ENCODE data around the gene VAV1. TPM values are rescaled to one million over a fixed set of nuclear protein-coding genes. Genes with fewer than 3 reads are reported as not detected.

VAV1 gene
- total and polyA plus RNA-seq, 10 of the 15 experiments (the other 5 are each of a cell fraction or from before 2014, with no cell fraction given): 1.6 to 76.8 (median 40.7) TPM

GRCh38 chr19:6738787-6739389, 33.6 kb upstream of the VAV1 start:
- peak overlapping the region; percentile 100 for H3K4me2 ChIP-seq (ENCODE audit: control insufficient read depth, insufficient read depth)
- no peaks in the 10 kb centered on the region for H3K9me3 ChIP-seq (replicated peaks; ENCODE audit: control insufficient read depth, insufficient read depth, low read length)
- WGBS (ENCODE audit: insufficient coverage, insufficient replicate concordance, low lambda C conversion rate, missing lambda C conversion rate): 15% methylated on average over 24 of the region's 24 CpGs
- H3K27ac ChIP-seq (ENCODE audit: control insufficient read depth, insufficient read depth): peak overlapping the region; percentile 71
- ChIA-PET CTCF (interaction anchor here (0.6 to 5.5 kb wide), 25 partner anchors 10 to 613 kb away, joined by 3 to 104 read pairs (median 7); partner anchors contain the start of genes C3, SH2D3A, TNFSF14 and VAV1), POLR2A (interaction anchor here (1.1 to 4.0 kb wide), 7 partner anchors 10 to 222 kb away, joined by 4 to 25 read pairs (median 13); partner anchors contain the start of genes SH2D3A, TNFSF14 and VAV1), SMC1A (ENCODE audit: uncharacterized antibody, unreplicated experiment) (interaction anchor here (1.1 to 4.0 kb wide), 14 partner anchors 10 to 221 kb away, joined by 3 to 55 read pairs (median 8); partner anchors contain the start of genes TNFSF14 and VAV1), RAD21 (ENCODE audit: unreplicated experiment) (interaction anchor here (1.1 to 5.1 kb wide), 16 partner anchors 11 to 360 kb away, joined by 3 to 76 read pairs (median 8); partner anchors contain the start of gene VAV1)
- no peak for DNase-seq (ENCODE audit: low read depth, low spot score)
- intact Hi-C loops (cut with micrococcal nuclease; ENCODE audit: unreplicated experiment) (loop anchor here (1.0 to 2.0 kb wide), 3 partner anchors 28 to 222 kb away; partner anchors contain the start of gene SH2D3A), in situ Hi-C loops (cut with MboI) (loop anchor here (5.0 kb wide), 2 partner anchors 123 to 222 kb away; no protein-coding TSS in a partner anchor)
- no peaks in the 10 kb centered on the region for H3K27me3 ChIP-seq (replicated peaks in 1 of 2; ENCODE audit: control insufficient read depth in 2 of 2, insufficient read depth in 2 of 2, low read length in 1 of 2)
- no peaks in the 10 kb centered on the region for H4K20me1 ChIP-seq (ENCODE audit: control insufficient read depth, insufficient read depth)
- FAIRE-seq: no peak
- H2AFZ ChIP-seq (ENCODE audit: control insufficient read depth, low read depth, low read length): peak overlapping the region; percentile 90
- H3K4me1 ChIP-seq (ENCODE audit: control insufficient read depth, insufficient read depth, low read length): peaks cover 30% of the 10 kb centered on the region
- H3K36me3 ChIP-seq (ENCODE audit: control insufficient read depth in 2 of 2, insufficient read depth in 2 of 2, low read length in 1 of 2): peaks cover 4% of the 10 kb centered on the region in 2 experiments; a peak in 3 of 4 replicates
- H3K9ac ChIP-seq (ENCODE audit: control insufficient read depth, insufficient read depth, low read length): peak overlapping the region; percentile 85
- peak overlapping the region; percentile 65 for H3K4me3 ChIP-seq
- no peak for ATAC-seq
- BruUV-seq (replicated peaks): no TSS peak
- peaks cover 44% of the 10 kb centered on the region for H3K79me2 ChIP-seq (ENCODE audit: control insufficient read depth, insufficient read depth, low read length)
- TF ChIP-seq HCFC1 (IDR thresholded peaks at IDR 0.05; ENCODE audit: low read length) (no peak), NR2C1 (IDR thresholded peaks at IDR 0.05) (no peak), IKZF2 (IDR thresholded peaks at IDR 0.05) (0 out of 4 replicates have a peak, but pooled peaks of 1 of the 2 experiments have one; percentile 52), ATF7 (IDR thresholded peaks at IDR 0.05; ENCODE audit: low read depth) (0 out of 2 replicates have a peak, but pooled peaks have one; percentile 13), IRF4 (IDR thresholded peaks at IDR 0.05; ENCODE audit: low read depth, low read length) (no peak)
- TF ChIP-seq, protein P1, sequence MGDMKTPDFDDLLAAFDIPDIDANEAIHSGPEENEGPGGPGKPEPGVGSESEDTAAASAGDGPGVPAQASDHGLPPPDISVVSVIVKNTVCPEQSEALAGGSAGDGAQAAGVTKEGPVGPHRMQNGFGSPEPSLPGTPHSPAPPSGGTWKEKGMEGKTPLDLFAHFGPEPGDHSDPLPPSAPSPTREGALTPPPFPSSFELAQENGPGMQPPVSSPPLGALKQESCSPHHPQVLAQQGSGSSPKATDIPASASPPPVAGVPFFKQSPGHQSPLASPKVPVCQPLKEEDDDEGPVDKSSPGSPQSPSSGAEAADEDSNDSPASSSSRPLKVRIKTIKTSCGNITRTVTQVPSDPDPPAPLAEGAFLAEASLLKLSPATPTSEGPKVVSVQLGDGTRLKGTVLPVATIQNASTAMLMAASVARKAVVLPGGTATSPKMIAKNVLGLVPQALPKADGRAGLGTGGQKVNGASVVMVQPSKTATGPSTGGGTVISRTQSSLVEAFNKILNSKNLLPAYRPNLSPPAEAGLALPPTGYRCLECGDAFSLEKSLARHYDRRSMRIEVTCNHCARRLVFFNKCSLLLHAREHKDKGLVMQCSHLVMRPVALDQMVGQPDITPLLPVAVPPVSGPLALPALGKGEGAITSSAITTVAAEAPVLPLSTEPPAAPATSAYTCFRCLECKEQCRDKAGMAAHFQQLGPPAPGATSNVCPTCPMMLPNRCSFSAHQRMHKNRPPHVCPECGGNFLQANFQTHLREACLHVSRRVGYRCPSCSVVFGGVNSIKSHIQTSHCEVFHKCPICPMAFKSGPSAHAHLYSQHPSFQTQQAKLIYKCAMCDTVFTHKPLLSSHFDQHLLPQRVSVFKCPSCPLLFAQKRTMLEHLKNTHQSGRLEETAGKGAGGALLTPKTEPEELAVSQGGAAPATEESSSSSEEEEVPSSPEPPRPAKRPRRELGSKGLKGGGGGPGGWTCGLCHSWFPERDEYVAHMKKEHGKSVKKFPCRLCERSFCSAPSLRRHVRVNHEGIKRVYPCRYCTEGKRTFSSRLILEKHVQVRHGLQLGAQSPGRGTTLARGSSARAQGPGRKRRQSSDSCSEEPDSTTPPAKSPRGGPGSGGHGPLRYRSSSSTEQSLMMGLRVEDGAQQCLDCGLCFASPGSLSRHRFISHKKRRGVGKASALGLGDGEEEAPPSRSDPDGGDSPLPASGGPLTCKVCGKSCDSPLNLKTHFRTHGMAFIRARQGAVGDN (IDR thresholded peaks at IDR 0.05): no peak
- TF ChIP-seq, protein P2, sequence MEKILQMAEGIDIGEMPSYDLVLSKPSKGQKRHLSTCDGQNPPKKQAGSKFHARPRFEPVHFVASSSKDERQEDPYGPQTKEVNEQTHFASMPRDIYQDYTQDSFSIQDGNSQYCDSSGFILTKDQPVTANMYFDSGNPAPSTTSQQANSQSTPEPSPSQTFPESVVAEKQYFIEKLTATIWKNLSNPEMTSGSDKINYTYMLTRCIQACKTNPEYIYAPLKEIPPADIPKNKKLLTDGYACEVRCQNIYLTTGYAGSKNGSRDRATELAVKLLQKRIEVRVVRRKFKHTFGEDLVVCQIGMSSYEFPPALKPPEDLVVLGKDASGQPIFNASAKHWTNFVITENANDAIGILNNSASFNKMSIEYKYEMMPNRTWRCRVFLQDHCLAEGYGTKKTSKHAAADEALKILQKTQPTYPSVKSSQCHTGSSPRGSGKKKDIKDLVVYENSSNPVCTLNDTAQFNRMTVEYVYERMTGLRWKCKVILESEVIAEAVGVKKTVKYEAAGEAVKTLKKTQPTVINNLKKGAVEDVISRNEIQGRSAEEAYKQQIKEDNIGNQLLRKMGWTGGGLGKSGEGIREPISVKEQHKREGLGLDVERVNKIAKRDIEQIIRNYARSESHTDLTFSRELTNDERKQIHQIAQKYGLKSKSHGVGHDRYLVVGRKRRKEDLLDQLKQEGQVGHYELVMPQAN (conservative IDR thresholded peaks at IDR 0.05): no peak
- TF ChIP-seq, protein P3, sequence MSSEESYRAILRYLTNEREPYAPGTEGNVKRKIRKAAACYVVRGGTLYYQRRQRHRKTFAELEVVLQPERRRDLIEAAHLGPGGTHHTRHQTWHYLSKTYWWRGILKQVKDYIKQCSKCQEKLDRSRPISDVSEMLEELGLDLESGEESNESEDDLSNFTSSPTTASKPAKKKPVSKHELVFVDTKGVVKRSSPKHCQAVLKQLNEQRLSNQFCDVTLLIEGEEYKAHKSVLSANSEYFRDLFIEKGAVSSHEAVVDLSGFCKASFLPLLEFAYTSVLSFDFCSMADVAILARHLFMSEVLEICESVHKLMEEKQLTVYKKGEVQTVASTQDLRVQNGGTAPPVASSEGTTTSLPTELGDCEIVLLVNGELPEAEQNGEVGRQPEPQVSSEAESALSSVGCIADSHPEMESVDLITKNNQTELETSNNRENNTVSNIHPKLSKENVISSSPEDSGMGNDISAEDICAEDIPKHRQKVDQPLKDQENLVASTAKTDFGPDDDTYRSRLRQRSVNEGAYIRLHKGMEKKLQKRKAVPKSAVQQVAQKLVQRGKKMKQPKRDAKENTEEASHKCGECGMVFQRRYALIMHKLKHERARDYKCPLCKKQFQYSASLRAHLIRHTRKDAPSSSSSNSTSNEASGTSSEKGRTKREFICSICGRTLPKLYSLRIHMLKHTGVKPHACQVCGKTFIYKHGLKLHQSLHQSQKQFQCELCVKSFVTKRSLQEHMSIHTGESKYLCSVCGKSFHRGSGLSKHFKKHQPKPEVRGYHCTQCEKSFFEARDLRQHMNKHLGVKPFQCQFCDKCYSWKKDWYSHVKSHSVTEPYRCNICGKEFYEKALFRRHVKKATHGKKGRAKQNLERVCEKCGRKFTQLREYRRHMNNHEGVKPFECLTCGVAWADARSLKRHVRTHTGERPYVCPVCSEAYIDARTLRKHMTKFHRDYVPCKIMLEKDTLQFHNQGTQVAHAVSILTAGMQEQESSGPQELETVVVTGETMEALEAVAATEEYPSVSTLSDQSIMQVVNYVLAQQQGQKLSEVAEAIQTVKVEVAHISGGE (CRISPR knock-in tag; IDR thresholded peaks at IDR 0.05): no peak
- TF ChIP-seq, protein P4, sequence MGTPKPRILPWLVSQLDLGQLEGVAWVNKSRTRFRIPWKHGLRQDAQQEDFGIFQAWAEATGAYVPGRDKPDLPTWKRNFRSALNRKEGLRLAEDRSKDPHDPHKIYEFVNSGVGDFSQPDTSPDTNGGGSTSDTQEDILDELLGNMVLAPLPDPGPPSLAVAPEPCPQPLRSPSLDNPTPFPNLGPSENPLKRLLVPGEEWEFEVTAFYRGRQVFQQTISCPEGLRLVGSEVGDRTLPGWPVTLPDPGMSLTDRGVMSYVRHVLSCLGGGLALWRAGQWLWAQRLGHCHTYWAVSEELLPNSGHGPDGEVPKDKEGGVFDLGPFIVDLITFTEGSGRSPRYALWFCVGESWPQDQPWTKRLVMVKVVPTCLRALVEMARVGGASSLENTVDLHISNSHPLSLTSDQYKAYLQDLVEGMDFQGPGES (IDR thresholded peaks at IDR 0.05): no peak

Data from GM12878 (cell line).